Choroid plexus epithelial cell (primary cell): ENCODE measurements around the gene EFCAB9.

Experiments
- DNase-seq: peaks from one replicate; pipeline ENCODE4 v3.0.0-alpha.2; 2010; ENCODE audit warnings: low read depth
- H3K4me3 ChIP-seq: 2 replicates; pipeline ENCODE4 v1.5.1; 2011; ENCODE audit warnings: low read depth, mild to moderate bottlenecking, control low read depth, low read length, moderate library complexity
- CTCF ChIP-seq: conservative IDR thresholded peaks from 2 replicates; pipeline ENCODE4 v1.5.1; 2011; ENCODE audit warnings: low read depth, mild to moderate bottlenecking, control low read depth, inconsistent platforms, low read length, moderate library complexity

Gene EFCAB9

GRCh38 chr5:172180936-172181335 lies 13.0 kb upstream of the EFCAB9 start:
- H3K4me3 ChIP-seq, result no peak overlapping the region
- TF ChIP-seq CTCF, result no peak
- DNase-seq, result no peak

- TF ChIP-seq CTCF, result no peak
These were observed 11.7 kb upstream of the EFCAB9 start for GRCh38 chr5:172182291-172182690.

GRCh38 chr5:172183881-172184280 lies 10.1 kb upstream of the EFCAB9 start:
- no peak for DNase-seq
- H3K4me3 ChIP-seq, result no peak overlapping the region
- TF ChIP-seq CTCF, result no peak

More at GRCh38 chr5:172182291-172182690, 11.7 kb upstream of the EFCAB9 start:
- no peak for DNase-seq
- no peak overlapping the region for H3K4me3 ChIP-seq

GRCh38 chr5:172185096-172185461 lies 8.9 kb upstream of the EFCAB9 start:
- H3K4me3 ChIP-seq, result no peak overlapping the region
- no peak for TF ChIP-seq CTCF
- DNase-seq, result no peak

- TF ChIP-seq CTCF, result no peak
- DNase-seq, result no peak
- H3K4me3 ChIP-seq, result peak overlapping the region; percentile 95
These were observed 7.8 kb upstream of the EFCAB9 start for GRCh38 chr5:172186114-172186695.

- TF ChIP-seq CTCF, result peak; percentile 8
- peak; percentile 75 for DNase-seq
- peak overlapping the region; percentile 95 for H3K4me3 ChIP-seq
These were observed 6.6 kb upstream of the EFCAB9 start for GRCh38 chr5:172187118-172188032.
